ENCODE data around the gene BAG3. TPM values are rescaled to one million over a fixed set of nuclear protein-coding genes. Genes with fewer than 3 reads are reported as not detected.

Gene BAG3
- polyA plus RNA-seq, 1 experiment: 19.8 TPM

DNA sequence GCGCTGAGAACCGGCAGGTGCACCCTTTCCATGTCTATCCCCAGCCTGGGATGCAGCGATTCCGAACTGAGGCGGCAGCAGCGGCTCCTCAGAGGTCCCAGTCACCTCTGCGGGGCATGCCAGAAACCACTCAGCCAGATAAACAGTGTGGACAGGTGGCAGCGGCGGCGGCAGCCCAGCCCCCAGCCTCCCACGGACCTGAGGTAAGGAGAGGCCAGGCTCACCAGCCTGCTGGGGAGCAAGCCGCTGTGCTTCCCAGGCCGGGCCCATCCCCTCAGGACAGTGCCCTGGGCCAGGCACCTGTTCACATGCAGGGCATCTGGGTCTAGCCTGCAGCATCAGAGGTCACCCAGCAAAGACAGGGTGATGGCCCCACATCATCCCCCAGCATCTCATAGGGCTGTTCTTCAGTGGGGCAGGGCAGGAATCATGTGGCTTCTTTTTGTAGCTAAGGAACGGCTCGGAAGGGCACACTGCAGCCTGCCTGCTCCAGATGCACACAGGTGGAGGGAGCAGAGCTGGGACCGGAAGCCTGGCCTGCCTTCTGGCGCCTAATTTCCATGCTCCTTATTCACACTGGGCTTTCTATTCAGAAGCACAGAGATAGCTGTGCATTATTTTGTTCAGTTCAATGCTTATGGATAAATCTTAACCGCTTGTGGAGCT is 18.9 kb downstream of the BAG3 start:
- Histone ChIP-seq H3K4me3 (ENCODE audit: low read depth, low read length) (no peak overlapping the region), H3K27me3 (ENCODE audit: control insufficient read depth, insufficient read depth, low read length) (no peaks in the 10 kb centered on the region), H3K36me3 (ENCODE audit: control insufficient read depth, insufficient read depth, low read length) (peaks cover 32% of the 10 kb centered on the region)
- ChIA-PET CTCF (interaction anchor here (1.4 kb wide), 1 partner anchor 16 kb away, joined by 6 read pairs; no protein-coding TSS in a partner anchor), POLR2A (no interaction called here)
- TF ChIP-seq, protein P1, sequence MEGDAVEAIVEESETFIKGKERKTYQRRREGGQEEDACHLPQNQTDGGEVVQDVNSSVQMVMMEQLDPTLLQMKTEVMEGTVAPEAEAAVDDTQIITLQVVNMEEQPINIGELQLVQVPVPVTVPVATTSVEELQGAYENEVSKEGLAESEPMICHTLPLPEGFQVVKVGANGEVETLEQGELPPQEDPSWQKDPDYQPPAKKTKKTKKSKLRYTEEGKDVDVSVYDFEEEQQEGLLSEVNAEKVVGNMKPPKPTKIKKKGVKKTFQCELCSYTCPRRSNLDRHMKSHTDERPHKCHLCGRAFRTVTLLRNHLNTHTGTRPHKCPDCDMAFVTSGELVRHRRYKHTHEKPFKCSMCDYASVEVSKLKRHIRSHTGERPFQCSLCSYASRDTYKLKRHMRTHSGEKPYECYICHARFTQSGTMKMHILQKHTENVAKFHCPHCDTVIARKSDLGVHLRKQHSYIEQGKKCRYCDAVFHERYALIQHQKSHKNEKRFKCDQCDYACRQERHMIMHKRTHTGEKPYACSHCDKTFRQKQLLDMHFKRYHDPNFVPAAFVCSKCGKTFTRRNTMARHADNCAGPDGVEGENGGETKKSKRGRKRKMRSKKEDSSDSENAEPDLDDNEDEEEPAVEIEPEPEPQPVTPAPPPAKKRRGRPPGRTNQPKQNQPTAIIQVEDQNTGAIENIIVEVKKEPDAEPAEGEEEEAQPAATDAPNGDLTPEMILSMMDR (IDR thresholded peaks at IDR 0.05; ENCODE audit: insufficient read depth, low read depth, low read length): no peak
- no peak for DNase-seq (ENCODE audit: low read depth)

- TF ChIP-seq, protein P1 (IDR thresholded peaks at IDR 0.05; ENCODE audit: insufficient read depth, low read depth, low read length): no peak
- ChIA-PET CTCF (interaction anchor here (1.4 kb wide), 1 partner anchor 16 kb away, joined by 6 read pairs; no protein-coding TSS in a partner anchor), POLR2A (no interaction called here)
- H3K4me3 ChIP-seq (ENCODE audit: low read depth, low read length): no peak overlapping the region
- H3K36me3 ChIP-seq (ENCODE audit: control insufficient read depth, insufficient read depth, low read length): peaks cover 32% of the 10 kb centered on the region
- DNase-seq (ENCODE audit: low read depth): no peak
- no peaks in the 10 kb centered on the region for H3K27me3 ChIP-seq (ENCODE audit: control insufficient read depth, insufficient read depth, low read length)
Measured at GRCh38 chr10:119670717-119671116, 19.5 kb downstream of the BAG3 start.

DNA sequence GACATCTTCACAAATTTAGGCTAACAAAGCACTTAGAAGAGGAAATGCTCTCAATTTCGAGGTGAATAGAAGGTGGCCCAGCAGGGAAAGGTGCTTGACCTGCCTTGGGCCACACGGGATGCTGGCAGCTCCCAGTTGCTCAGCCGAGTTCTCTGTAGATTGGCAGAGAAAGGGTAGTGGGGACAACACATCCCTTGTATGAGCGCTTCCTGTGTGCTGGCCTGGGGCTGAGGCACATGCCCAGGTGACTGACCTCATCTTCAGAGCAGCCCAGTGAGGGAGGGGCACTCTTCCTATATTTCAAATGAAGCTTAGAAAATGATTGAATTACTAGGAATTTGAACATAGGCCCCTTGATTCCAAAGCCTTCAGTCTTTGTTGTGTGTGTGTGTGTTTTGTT is 20.2 kb downstream of the BAG3 start:
- POLR2A ChIA-PET: no interaction called here
- TF ChIP-seq, protein P1 (IDR thresholded peaks at IDR 0.05; ENCODE audit: insufficient read depth, low read depth, low read length): no peak
- Histone ChIP-seq H3K4me3 (ENCODE audit: low read depth, low read length) (no peak overlapping the region), H3K36me3 (ENCODE audit: control insufficient read depth, insufficient read depth, low read length) (peaks cover 32% of the 10 kb centered on the region), H3K27me3 (ENCODE audit: control insufficient read depth, insufficient read depth, low read length) (no peaks in the 10 kb centered on the region)
- DNase-seq (ENCODE audit: low read depth): no peak
- CTCF ChIA-PET: interaction anchor here (1.2 to 1.4 kb wide), 3 partner anchors 15 to 63 kb away, joined by 3 to 6 read pairs (median 3); partner anchors contain the start of gene BAG3

GRCh38 chr10:119672291-119672690 is 21.1 kb downstream of the BAG3 start:
- Histone ChIP-seq H3K4me3 (ENCODE audit: low read depth, low read length) (no peak overlapping the region), H3K27me3 (ENCODE audit: control insufficient read depth, insufficient read depth, low read length) (no peaks in the 10 kb centered on the region), H3K36me3 (ENCODE audit: control insufficient read depth, insufficient read depth, low read length) (peaks cover 38% of the 10 kb centered on the region)
- no peak for DNase-seq (ENCODE audit: low read depth)
- TF ChIP-seq, protein P1 (IDR thresholded peaks at IDR 0.05; ENCODE audit: insufficient read depth, low read depth, low read length): no peak
- POLR2A ChIA-PET: no interaction called here
- CTCF ChIA-PET: interaction anchor here (1.2 to 1.3 kb wide), 3 partner anchors 14 to 64 kb away, joined by 3 read pairs; partner anchors contain the start of gene BAG3

GRCh38 chr10:119673271-119673670 is 22.1 kb downstream of the BAG3 start:
- TF ChIP-seq, protein P1 (IDR thresholded peaks at IDR 0.05; ENCODE audit: insufficient read depth, low read depth, low read length): no peak
- POLR2A ChIA-PET: interaction anchor here (0.7 kb wide), 1 partner anchor 29 kb away, joined by 5 read pairs; no protein-coding TSS in a partner anchor
- no peak overlapping the region for H3K4me3 ChIP-seq (ENCODE audit: low read depth, low read length)
- H3K36me3 ChIP-seq (ENCODE audit: control insufficient read depth, insufficient read depth, low read length): peaks cover 41% of the 10 kb centered on the region
- H3K27me3 ChIP-seq (ENCODE audit: control insufficient read depth, insufficient read depth, low read length): no peaks in the 10 kb centered on the region
- no peak for DNase-seq (ENCODE audit: low read depth)
- CTCF ChIA-PET: interaction anchor here (1.2 kb wide), 1 partner anchor 13 kb away, joined by 3 read pairs; no protein-coding TSS in a partner anchor
